Cardiac muscle cell (in vitro differentiated cells and primary cell): ENCODE data around the gene ACTRT2. TPM values are rescaled to one million over a fixed set of nuclear protein-coding genes. Genes with fewer than 3 reads are reported as not detected.

Source experiments
- DNase-seq, 2 donors: peaks; one replicate each; pipeline versions ENCODE4 v3.0.0 to v3.0.0-alpha.2; 2010 to 2017; ENCODE audit warnings: low read depth in 1 of 2, low spot score in 1 of 2
- H3K27ac ChIP-seq: fragments of 200-600 bp; sonication (generic); 2 replicates; pipeline ENCODE4 v1.5.1; 2016
- H3K27me3 ChIP-seq: fragments of 200-600 bp; sonication (generic); 2 replicates; pipeline ENCODE4 v1.6.0; 2016; ENCODE audit warnings: control low read depth
- H3K36me3 ChIP-seq: fragments of 200-600 bp; sonication (generic); 2 replicates; pipeline ENCODE4 v1.5.1; 2016; ENCODE audit warnings: control low read depth
- H3K4me1 ChIP-seq: fragments of 200-600 bp; sonication (generic); 2 replicates; pipeline ENCODE4 v1.8.1; 2017; ENCODE audit warnings: low read depth, mild to moderate bottlenecking, mixed run types
- H3K4me3 ChIP-seq: fragments of 200-600 bp; sonication (generic); 2 replicates; pipeline ENCODE4 v1.5.1; 2016; ENCODE audit warnings: mild to moderate bottlenecking
- H3K9me3 ChIP-seq: fragments of 200-600 bp; sonication (generic); 2 replicates; pipeline ENCODE4 v1.5.1; 2017; ENCODE audit warnings: low read depth, mild to moderate bottlenecking, control low read depth
- CTCF ChIP-seq: IDR thresholded peaks from 2 replicates; pipeline ENCODE4 v1.5.1; 2012; ENCODE audit warnings: low read depth, mild to moderate bottlenecking, low read length
- polyA plus RNA-seq: library from polyadenylated mRNA; unstranded; fragments of >200 nt; fragmentation: Nextera tagmentation; extraction: Ambion mirVana; gene quantifications from 2 replicates; pipeline ENCODE4 v1.2.1, GENCODE V29; 2016
- total RNA-seq: library from RNA; depleted of rRNA; stranded (reverse); fragments of >200 nt; gene quantifications from 2 replicates; pipeline ENCODE4 v1.2.3, GENCODE V29; 2016

Gene ACTRT2
- total and polyA plus RNA-seq, 2 experiments from 2014 or later: not detected

- peaks cover 79% of the 10 kb centered on the region for H3K27me3 ChIP-seq
- peak overlapping the region; percentile 82 for H3K4me3 ChIP-seq
- no peaks in the 10 kb centered on the region for H3K9me3 ChIP-seq
- peak overlapping the region; percentile 50 for H3K27ac ChIP-seq
- no peaks in the 10 kb centered on the region for H3K36me3 ChIP-seq
- no peak for TF ChIP-seq CTCF
- DNase-seq: peak; percentile 11 to 36
- H3K4me1 ChIP-seq: peaks cover 55% of the 10 kb centered on the region
Measured at GRCh38 chr1:3070644-3071564, 49.6 kb downstream of the ACTRT2 start.

- peaks cover 53% of the 10 kb centered on the region for H3K4me1 ChIP-seq
- H3K27me3 ChIP-seq: peaks cover 73% of the 10 kb centered on the region
- H3K4me3 ChIP-seq: peak overlapping the region; percentile 82
- H3K36me3 ChIP-seq: no peaks in the 10 kb centered on the region
- H3K27ac ChIP-seq: no peak overlapping the region
- no peaks in the 10 kb centered on the region for H3K9me3 ChIP-seq
- no peak for TF ChIP-seq CTCF
- DNase-seq: no peak
Measured at GRCh38 chr1:3071565-3072390, 50.5 kb downstream of the ACTRT2 start.

Other genes starting within 250 kb of the ACTRT2 start
- not detected in 2 replicates for gene TTC34, start 219.8 kb upstream of the ACTRT2 start, total RNA-seq
- not detected in 2 replicates for gene TTC34, start 219.8 kb upstream of the ACTRT2 start, polyA plus RNA-seq
- gene PRDM16, start 47.7 kb downstream of the ACTRT2 start, total RNA-seq: 27.6 and 55.8 TPM in 2 replicates
- gene PRDM16, start 47.7 kb downstream of the ACTRT2 start, polyA plus RNA-seq: 40.8 and 41.8 TPM in 2 replicates